Measurements from ENCODE around the gene PACSIN3.
A peak's percentile ranks its signal among the peaks of the same experiment; 100 is the strongest.

The PACSIN3 gene

GRCh38 chr11:47147250-47147649 is 39.0 kb downstream of the PACSIN3 start:
- Mint-ChIP-seq H3K4me3 (no peak overlapping the region), H3K36me3 (ENCODE audit: low read depth) (peaks cover 17% of the 10 kb centered on the region), H3K4me1 (peaks cover 30% of the 10 kb centered on the region), H3K27me3 (ENCODE audit: low read depth, poor library complexity) (peaks cover 3% of the 10 kb centered on the region), H3K27ac (no peak overlapping the region), H3K9me3 (no peaks in the 10 kb centered on the region)
- DNase-seq, result no peak
- TF ChIP-seq CTCF (IDR thresholded peaks at IDR 0.05), result no peak

GRCh38 chr11:47144541-47144940 is 41.7 kb downstream of the PACSIN3 start:
- H3K27me3 Mint-ChIP-seq (ENCODE audit: low read depth, poor library complexity), result no peaks in the 10 kb centered on the region
- DNase-seq, result no peak
- no peak overlapping the region for H3K27ac Mint-ChIP-seq
- H3K36me3 Mint-ChIP-seq (ENCODE audit: low read depth), result peaks cover 20% of the 10 kb centered on the region
- no peak overlapping the region for H3K4me3 Mint-ChIP-seq
- no peak for TF ChIP-seq CTCF (IDR thresholded peaks at IDR 0.05)
- H3K9me3 Mint-ChIP-seq, result no peaks in the 10 kb centered on the region
- peaks cover 18% of the 10 kb centered on the region for H3K4me1 Mint-ChIP-seq

- H3K4me1 Mint-ChIP-seq, result peaks cover 18% of the 10 kb centered on the region
- H3K4me3 Mint-ChIP-seq, result no peak overlapping the region
- H3K27me3 Mint-ChIP-seq (ENCODE audit: low read depth, poor library complexity), result no peaks in the 10 kb centered on the region
- peaks cover 27% of the 10 kb centered on the region for H3K36me3 Mint-ChIP-seq (ENCODE audit: low read depth)
- no peak for DNase-seq
- peak overlapping the region; percentile 60 for H3K27ac Mint-ChIP-seq
- TF ChIP-seq CTCF (IDR thresholded peaks at IDR 0.05), result no peak
- no peaks in the 10 kb centered on the region for H3K9me3 Mint-ChIP-seq
Measured at GRCh38 chr11:47143322-47143721, 42.9 kb downstream of the PACSIN3 start.

GRCh38 chr11:47139878-47140277 is 46.4 kb downstream of the PACSIN3 start:
- H3K27ac Mint-ChIP-seq, result no peak overlapping the region
- H3K4me1 Mint-ChIP-seq, result peaks cover 24% of the 10 kb centered on the region
- DNase-seq, result no peak
- TF ChIP-seq CTCF (IDR thresholded peaks at IDR 0.05), result no peak
- H3K36me3 Mint-ChIP-seq (ENCODE audit: low read depth), result peaks cover 35% of the 10 kb centered on the region
- no peaks in the 10 kb centered on the region for H3K9me3 Mint-ChIP-seq
- H3K27me3 Mint-ChIP-seq (ENCODE audit: low read depth, poor library complexity), result no peaks in the 10 kb centered on the region
- H3K4me3 Mint-ChIP-seq, result no peak overlapping the region

- DNase-seq, result no peak
- Mint-ChIP-seq H3K27ac (peak overlapping the region; percentile 66), H3K27me3 (ENCODE audit: low read depth, poor library complexity) (no peaks in the 10 kb centered on the region), H3K9me3 (no peaks in the 10 kb centered on the region), H3K4me1 (peaks cover 14% of the 10 kb centered on the region), H3K36me3 (ENCODE audit: low read depth) (peaks cover 34% of the 10 kb centered on the region), H3K4me3 (no peak overlapping the region)
- TF ChIP-seq CTCF (IDR thresholded peaks at IDR 0.05), result no peak
Measured at GRCh38 chr11:47137476-47137875, 48.8 kb downstream of the PACSIN3 start.

- H3K27ac Mint-ChIP-seq, result peak overlapping the region; percentile 19
- peaks cover 16% of the 10 kb centered on the region for H3K4me1 Mint-ChIP-seq
- no peaks in the 10 kb centered on the region for H3K27me3 Mint-ChIP-seq (ENCODE audit: low read depth, poor library complexity)
- H3K4me3 Mint-ChIP-seq, result no peak overlapping the region
- no peak for DNase-seq
- TF ChIP-seq CTCF (IDR thresholded peaks at IDR 0.05), result no peak
- H3K36me3 Mint-ChIP-seq (ENCODE audit: low read depth), result peaks cover 31% of the 10 kb centered on the region
- H3K9me3 Mint-ChIP-seq, result no peaks in the 10 kb centered on the region
Measured at GRCh38 chr11:47136921-47137320, 49.3 kb downstream of the PACSIN3 start.
